ENCODE data around the gene IL17RE. TPM values are rescaled to one million over a fixed set of nuclear protein-coding genes. Genes with fewer than 3 reads are reported as not detected.

Gene IL17RE
- total and polyA plus RNA-seq, 2 of the 13 experiments (the other 11 are each of a cell fraction or from before 2014, with no cell fraction given), result 14.5 to 24.1 TPM

DNA sequence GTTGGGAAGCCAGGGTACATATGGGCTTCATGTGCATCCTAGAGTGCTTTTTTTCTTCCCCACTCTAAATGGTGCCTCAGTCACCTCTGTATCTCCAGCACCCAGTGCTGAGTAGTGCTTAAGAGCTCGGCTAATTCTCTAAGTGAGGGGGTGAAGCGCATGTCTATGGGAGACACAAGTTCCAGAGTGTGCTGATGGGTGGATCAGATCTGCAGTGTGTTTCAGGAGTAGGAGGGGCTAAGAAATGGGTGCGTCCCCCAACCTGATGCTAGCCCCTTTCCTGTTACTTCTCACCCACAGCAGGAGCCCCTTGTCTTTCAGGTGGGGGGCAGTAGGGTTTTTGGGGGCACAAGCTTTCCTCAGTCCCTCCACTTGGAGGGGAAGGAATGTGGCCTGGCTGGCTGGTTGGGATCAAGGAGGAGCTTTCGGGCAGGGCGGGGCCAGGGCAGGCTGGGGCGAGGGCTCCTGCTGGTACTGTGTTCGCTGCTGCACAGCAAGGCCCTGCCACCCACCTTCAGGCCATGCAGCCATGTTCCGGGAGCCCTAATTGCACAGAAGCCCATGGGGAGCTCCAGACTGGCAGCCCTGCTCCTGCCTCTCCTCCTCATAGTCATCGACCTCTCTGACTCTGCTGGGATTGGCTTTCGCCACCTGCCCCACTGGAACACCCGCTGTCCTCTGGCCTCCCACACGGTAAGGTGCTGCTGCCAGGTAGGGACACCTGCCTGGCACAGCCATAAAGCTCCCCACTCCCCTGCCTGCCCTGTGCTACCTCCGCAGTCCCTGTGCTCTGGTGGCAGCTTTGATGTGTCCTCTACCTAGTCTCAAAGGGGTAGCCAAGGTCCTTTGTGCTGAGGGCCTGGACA is at the start of gene IL17RE (continued):
- TF ChIP-seq, protein P1, sequence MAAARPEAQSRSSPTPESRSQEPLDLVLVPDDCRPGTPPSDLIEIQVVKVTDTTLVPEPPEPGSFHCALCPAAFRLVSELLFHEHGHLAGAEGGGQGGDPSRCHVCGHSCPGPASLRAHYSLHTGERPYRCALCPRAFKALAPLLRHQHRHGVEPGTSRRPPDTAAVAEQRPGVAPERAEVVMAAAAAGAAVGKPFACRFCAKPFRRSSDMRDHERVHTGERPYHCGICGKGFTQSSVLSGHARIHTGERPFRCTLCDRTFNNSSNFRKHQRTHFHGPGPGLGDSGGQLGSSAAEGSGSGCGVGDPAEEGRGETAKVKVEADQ (CRISPR knock-in tag; IDR thresholded peaks at IDR 0.05; ENCODE audit: borderline replicate concordance), result no peak
- TF ChIP-seq KDM3A (CRISPR knock-in tag; IDR thresholded peaks at IDR 0.05; ENCODE audit: low read depth) (no peak), PAF1 (CRISPR knock-in tag; IDR thresholded peaks at IDR 0.05) (no peak), ZNF292 (CRISPR knock-in tag; IDR thresholded peaks at IDR 0.05; ENCODE audit: borderline replicate concordance, low read depth) (peak; percentile 47; the same call in 1 of the 2 replicates), ZNF30 (CRISPR knock-in tag; IDR thresholded peaks at IDR 0.05) (0 out of 2 replicates have a peak, but pooled peaks have one; percentile 21), KDM6A (CRISPR knock-in tag; IDR thresholded peaks at IDR 0.05; ENCODE audit: low read depth) (no peak), ZNF879 (CRISPR knock-in tag; IDR thresholded peaks at IDR 0.05) (no peak), CAMTA2 (CRISPR knock-in tag; IDR thresholded peaks at IDR 0.05; ENCODE audit: borderline replicate concordance) (0 out of 2 replicates have a peak, but pooled peaks have one; percentile 31), ZNF737 (CRISPR knock-in tag; IDR thresholded peaks at IDR 0.05; ENCODE audit: borderline replicate concordance) (no peak), SRF (IDR thresholded peaks at IDR 0.05; ENCODE audit: low read depth, low read length) (no peak), ZNF777 (CRISPR knock-in tag; IDR thresholded peaks at IDR 0.05) (no peak), POLR2A (IDR thresholded peaks at IDR 0.05; ENCODE audit: insufficient read depth in 1 of 2, low read depth in 2 of 2, low read length in 2 of 2) (peak; percentile 47 to 75), ATF7 (IDR thresholded peaks at IDR 0.05) (no peak), ATF7 (CRISPR knock-in tag; IDR thresholded peaks at IDR 0.05) (no peak), FOXP1 (IDR thresholded peaks at IDR 0.05) (no peak), FOXP1 (CRISPR knock-in tag; IDR thresholded peaks at IDR 0.05) (no peak)
- TF ChIP-seq, protein P2, sequence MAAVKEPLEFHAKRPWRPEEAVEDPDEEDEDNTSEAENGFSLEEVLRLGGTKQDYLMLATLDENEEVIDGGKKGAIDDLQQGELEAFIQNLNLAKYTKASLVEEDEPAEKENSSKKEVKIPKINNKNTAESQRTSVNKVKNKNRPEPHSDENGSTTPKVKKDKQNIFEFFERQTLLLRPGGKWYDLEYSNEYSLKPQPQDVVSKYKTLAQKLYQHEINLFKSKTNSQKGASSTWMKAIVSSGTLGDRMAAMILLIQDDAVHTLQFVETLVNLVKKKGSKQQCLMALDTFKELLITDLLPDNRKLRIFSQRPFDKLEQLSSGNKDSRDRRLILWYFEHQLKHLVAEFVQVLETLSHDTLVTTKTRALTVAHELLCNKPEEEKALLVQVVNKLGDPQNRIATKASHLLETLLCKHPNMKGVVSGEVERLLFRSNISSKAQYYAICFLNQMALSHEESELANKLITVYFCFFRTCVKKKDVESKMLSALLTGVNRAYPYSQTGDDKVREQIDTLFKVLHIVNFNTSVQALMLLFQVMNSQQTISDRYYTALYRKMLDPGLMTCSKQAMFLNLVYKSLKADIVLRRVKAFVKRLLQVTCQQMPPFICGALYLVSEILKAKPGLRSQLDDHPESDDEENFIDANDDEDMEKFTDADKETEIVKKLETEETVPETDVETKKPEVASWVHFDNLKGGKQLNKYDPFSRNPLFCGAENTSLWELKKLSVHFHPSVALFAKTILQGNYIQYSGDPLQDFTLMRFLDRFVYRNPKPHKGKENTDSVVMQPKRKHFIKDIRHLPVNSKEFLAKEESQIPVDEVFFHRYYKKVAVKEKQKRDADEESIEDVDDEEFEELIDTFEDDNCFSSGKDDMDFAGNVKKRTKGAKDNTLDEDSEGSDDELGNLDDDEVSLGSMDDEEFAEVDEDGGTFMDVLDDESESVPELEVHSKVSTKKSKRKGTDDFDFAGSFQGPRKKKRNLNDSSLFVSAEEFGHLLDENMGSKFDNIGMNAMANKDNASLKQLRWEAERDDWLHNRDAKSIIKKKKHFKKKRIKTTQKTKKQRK (IDR thresholded peaks at IDR 0.05; ENCODE audit: low read length), result no peak
- TF ChIP-seq, protein P3, sequence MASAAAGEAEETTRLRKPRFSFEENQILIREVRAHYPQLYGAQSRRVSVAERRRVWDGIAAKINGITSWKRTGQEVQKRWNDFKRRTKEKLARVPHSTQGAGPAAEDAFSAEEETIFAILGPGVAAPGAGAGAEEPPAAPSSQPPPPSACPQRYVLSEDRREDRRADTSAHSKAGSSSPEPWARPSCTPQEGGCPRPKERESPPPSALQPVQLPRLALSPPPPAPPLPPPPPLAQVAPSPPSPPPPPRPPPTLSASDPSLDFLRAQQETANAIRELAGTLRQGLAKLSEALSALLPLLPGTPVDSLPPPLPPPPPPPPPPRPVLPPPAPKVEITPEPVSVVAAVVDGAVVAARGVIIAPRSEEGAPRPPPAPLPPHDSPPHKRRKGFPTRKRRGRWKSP (CRISPR knock-in tag; IDR thresholded peaks at IDR 0.05), result 0 out of 2 replicates have a peak, but pooled peaks have one; percentile 37
- TF ChIP-seq, protein P4, sequence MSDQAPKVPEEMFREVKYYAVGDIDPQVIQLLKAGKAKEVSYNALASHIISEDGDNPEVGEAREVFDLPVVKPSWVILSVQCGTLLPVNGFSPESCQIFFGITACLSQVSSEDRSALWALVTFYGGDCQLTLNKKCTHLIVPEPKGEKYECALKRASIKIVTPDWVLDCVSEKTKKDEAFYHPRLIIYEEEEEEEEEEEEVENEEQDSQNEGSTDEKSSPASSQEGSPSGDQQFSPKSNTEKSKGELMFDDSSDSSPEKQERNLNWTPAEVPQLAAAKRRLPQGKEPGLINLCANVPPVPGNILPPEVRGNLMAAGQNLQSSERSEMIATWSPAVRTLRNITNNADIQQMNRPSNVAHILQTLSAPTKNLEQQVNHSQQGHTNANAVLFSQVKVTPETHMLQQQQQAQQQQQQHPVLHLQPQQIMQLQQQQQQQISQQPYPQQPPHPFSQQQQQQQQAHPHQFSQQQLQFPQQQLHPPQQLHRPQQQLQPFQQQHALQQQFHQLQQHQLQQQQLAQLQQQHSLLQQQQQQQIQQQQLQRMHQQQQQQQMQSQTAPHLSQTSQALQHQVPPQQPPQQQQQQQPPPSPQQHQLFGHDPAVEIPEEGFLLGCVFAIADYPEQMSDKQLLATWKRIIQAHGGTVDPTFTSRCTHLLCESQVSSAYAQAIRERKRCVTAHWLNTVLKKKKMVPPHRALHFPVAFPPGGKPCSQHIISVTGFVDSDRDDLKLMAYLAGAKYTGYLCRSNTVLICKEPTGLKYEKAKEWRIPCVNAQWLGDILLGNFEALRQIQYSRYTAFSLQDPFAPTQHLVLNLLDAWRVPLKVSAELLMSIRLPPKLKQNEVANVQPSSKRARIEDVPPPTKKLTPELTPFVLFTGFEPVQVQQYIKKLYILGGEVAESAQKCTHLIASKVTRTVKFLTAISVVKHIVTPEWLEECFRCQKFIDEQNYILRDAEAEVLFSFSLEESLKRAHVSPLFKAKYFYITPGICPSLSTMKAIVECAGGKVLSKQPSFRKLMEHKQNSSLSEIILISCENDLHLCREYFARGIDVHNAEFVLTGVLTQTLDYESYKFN (CRISPR knock-in tag; conservative IDR thresholded peaks at IDR 0.05), result 0 out of 2 replicates have a peak, but pooled peaks have one; percentile 4
- TF ChIP-seq, protein P5, sequence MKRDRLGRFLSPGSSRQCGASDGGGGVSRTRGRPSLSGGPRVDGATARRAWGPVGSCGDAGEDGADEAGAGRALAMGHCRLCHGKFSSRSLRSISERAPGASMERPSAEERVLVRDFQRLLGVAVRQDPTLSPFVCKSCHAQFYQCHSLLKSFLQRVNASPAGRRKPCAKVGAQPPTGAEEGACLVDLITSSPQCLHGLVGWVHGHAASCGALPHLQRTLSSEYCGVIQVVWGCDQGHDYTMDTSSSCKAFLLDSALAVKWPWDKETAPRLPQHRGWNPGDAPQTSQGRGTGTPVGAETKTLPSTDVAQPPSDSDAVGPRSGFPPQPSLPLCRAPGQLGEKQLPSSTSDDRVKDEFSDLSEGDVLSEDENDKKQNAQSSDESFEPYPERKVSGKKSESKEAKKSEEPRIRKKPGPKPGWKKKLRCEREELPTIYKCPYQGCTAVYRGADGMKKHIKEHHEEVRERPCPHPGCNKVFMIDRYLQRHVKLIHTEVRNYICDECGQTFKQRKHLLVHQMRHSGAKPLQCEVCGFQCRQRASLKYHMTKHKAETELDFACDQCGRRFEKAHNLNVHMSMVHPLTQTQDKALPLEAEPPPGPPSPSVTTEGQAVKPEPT (CRISPR knock-in tag; IDR thresholded peaks at IDR 0.05; ENCODE audit: low read depth), result no peak

Data from HepG2 (cell line).